ENCODE measurements around the gene AK1. TPM values are rescaled to one million over a fixed set of nuclear protein-coding genes. Genes with fewer than 3 reads are reported as not detected.
"Not testable (repeated sequence)": the region's sequence is repeated elsewhere in the genome, so short reads cannot be mapped to it uniquely, and the experiment has no call there.

Gene AK1
- total RNA-seq, 1 experiment from 2014 or later = 86.3 TPM

GRCh38 chr9:127884976-127885490 is 7.6 kb upstream of the AK1 start:
- no peak for DNase-seq (ENCODE audit: low read depth)

- peak; percentile 66 for DNase-seq (ENCODE audit: low read depth)
These were observed 7.0 kb upstream of the AK1 start for GRCh38 chr9:127884427-127884911.

- DNase-seq (ENCODE audit: low read depth) = no peak
These were observed 6.5 kb upstream of the AK1 start for GRCh38 chr9:127883959-127884358.

DNA sequence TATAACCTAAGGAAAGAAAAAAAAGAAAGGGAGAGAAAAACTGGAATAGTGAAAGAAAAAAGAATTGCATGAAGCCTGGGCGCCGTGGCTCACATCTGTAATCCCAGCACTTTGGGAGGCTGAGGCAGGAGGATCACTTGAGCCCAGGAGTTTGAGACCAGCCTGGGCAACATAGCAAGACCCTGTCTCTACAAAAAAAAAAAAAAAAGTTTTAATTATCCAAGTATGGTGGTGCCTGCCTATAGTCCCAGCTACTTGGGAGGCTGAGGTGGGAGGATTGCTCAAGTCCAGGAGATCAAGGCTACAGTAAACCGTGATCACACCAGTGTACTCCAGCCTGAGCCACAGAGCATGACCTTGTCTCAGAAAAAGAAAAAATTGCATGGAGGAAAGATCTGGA is 4.2 kb upstream of the AK1 start:
- DNase-seq (ENCODE audit: low read depth) = not testable (repeated sequence)

DNA sequence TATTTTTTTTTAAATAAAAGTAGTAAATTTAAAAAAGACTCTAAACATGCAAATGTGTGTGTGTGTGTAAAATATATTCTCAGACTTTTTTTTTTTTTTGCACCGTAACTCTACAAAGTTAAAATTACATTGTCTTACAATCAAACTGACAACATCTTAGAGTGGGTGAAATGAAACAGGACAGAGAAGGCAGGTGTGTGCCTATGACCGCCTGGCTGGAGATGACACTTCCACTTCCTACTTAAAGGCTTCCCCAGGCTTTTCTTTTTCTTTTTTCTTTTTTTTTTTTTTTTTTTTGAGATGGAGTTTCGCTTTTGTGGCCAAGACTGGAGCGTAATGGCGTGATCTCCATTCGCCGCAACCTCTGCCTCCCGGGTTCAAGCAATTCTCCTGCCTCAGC is 2.7 kb upstream of the AK1 start:
- DNase-seq (ENCODE audit: low read depth) = no peak

DNA sequence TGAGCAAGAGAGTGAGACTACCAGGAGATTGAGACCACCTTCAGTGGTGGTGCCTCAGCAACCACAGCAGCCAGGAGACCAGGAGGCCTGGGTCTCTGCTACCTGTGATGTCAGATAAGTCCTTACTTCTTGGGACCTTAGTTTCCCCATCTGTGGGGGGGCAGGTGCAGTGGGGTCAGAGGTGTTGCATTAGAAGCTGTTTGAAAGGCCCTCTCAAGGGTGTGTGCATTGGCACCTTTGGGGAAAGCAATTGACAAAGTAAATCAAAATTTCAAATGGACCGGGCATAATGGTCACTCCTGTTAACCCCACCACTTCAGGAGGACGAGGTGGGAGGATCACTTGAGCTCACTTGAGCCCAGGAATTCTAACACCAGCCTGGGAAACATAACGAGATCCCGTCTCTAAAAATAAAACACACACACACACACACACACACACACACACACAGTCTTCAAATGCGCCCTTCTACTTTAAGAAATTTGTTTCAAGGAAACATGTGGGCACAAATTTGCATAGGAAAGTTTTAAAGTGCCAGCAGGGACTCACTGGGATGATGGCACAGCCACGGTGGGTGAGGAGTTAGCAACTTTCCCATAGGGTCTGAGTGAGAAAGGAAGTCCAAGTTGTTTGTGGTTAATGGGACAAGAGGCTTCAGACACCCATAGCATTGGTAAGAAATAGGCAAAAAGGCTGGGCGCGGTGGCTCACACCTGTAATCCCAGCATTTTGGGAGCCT is 1.3 kb upstream of the AK1 start:
- no peak for DNase-seq (ENCODE audit: low read depth)

GRCh38 chr9:127878001-127878651 is 651 bp upstream of the AK1 start:
- no peak for DNase-seq (ENCODE audit: low read depth)

DNA sequence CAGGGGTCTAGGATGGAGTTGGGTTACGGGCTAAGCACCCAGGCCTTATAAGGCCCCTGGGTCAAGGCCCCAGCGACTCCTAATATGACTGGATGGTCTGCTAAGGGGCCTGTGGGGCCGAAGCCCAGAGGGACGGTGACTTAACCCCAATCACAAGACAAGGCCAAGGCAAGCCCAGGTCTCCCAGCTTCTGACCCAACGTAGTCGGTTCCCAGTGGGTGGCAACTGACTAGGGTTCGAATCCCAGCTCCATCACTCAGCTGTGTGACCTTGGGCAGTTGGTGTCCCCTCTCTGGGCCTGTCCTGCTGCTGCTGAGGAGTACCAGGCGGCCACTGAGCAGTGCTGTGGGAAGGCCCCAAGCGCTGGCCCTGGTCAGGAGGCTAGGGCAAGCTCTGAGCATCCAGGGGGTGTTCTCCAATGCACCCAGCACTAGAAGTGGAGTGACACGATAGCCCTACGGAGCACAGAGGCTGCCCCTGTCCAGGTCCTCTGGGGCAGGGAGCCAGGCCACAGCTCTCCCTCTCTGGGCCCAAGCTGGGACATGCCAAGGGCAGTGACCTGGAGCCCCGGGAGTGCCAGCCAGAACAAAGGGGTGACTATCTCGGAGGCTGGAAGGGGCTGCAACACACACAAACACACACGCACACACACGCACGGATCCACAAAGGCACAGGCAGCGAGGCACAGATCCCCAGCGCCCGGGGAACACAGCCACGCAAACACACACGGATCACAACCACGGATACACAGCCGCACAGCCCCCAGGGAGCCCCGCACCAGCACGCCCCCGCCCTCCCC is 512 bp downstream of the AK1 start:
- no peak for DNase-seq (ENCODE audit: low read depth)

GRCh38 chr9:127876026-127876763 is 1.3 kb downstream of the AK1 start:
- no peak for DNase-seq (ENCODE audit: low read depth)

- peak; percentile 55 for DNase-seq (ENCODE audit: low read depth)
These were observed 2.0 kb downstream of the AK1 start for GRCh38 chr9:127875306-127875966.

DNA sequence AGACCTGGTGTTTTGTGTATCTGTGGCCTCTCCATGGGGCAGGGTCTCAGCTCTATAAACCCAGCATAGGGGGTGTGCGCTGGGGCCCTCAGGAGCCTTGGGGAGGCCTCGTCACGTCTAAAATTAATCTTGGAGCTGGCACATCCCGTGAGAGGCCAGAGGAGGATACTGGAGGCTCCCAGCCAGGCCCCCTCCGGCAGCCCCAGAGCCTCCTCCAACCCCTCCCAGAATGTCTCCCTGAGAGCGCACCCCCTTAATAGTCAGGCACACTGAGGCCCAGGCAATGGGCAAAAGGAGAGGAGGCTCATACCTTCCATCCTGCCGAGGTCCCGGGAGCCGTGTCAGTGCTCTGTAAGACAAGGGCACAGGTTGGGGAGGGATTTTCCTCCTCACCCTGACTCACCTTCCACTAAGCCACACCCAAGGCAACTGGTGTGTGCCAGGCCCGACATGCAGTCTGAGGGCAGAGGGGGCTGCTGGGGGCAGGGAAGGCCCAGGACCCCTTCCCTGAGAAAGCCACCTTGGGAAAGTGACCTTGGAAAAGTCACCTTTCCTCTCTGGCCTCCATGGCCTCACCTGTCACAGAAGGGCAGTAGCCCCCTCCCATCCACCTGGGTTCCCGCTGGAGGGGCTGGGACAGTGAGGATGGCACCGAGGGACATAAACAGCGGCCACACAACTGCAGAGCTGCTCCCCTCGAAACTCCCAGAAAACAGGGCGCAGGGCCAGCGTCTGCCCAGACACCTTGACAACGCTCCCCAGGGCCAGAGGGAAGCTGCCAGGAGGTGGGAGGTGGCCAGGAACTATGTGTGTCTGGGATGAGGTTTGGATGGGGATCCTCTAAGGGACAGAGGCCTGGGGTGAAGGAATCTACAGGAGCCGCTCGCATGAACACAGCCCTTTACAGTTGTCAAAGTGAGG is 2.9 kb downstream of the AK1 start:
- DNase-seq (ENCODE audit: low read depth) = no peak

- DNase-seq (ENCODE audit: low read depth) = peak; percentile 36
These were observed 3.6 kb downstream of the AK1 start for GRCh38 chr9:127873886-127874285.

- DNase-seq (ENCODE audit: low read depth) = no peak
These were observed 4.2 kb downstream of the AK1 start for GRCh38 chr9:127873223-127873691.

GRCh38 chr9:127872369-127873222 is 4.9 kb downstream of the AK1 start:
- DNase-seq (ENCODE audit: low read depth) = no peak

DNA sequence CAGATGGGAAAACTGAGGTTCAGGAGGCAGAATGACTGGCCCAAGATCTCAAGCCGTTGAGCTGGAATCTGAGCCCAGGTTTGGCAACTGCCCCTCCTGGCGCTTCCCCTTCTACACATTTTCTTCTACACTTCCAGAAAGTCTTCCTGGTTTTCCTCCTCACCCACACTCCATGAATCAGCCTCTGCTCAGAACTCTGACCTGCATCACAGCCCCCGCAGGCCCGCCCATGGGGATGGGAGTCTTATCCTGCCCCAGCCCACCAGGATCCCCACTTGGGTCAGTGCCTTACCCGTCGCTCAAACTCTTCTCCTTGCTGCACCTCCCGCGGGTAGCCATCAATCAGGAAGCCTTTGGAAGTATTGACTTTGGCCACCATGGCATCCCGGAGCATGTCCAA is 5.9 kb downstream of the AK1 start:
- no peak for DNase-seq (ENCODE audit: low read depth)

DNA sequence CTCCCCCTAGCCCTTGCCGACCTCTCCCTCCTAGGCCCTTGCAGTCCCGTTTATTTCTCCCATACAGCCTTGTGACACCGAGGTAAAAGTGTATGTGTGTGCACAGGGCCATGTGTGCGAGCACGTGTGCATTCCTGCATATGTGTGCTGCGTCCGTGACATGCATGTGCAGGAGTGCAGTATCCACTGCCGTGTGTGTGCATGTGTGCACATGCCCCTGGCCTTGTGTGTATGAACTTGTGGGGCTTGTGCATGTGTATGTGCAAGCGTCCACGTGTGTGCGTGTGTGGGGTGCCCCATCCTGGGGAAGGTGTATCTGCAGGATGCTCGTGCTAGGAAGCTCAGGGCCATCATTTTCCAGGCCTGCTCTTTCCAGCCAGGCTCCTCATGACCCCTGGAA is 6.6 kb downstream of the AK1 start:
- no peak for DNase-seq (ENCODE audit: low read depth)

GRCh38 chr9:127870153-127870491 is 7.4 kb downstream of the AK1 start:
- not testable (repeated sequence) for DNase-seq (ENCODE audit: low read depth)

GRCh38 chr9:127869310-127870152 is 7.9 kb downstream of the AK1 start:
- DNase-seq (ENCODE audit: low read depth) = peak; percentile 84

Data from M059J (cell line).